HG03097 (cell line): ENCODE results near the gene EPS8L3.
"Not testable (repeated sequence)": the region's sequence is repeated elsewhere in the genome, so short reads cannot be mapped to it uniquely, and the experiment has no call there.

Experiments used
- ATAC-seq: cut with Tn5 transposase; IDR thresholded peaks from one replicate; pipeline ENCODE4 v1.9.1; 2021; ENCODE audit not compliant: unreplicated experiment, low FRiP score

EPS8L3 gene

GRCh38 chr1:109763646-109764415, at the start of gene EPS8L3:
TSS of gene EPS8L3 (minus strand) at chr1:109763923. CDS start at chr1:109761749, 2,174 bp downstream.
- no peak for ATAC-seq

GRCh38 chr1:109812691-109813393, 49.1 kb upstream of the EPS8L3 start:
- no peak for ATAC-seq

GRCh38 chr1:109808703-109809102, 45.0 kb upstream of the EPS8L3 start:
- ATAC-seq = no peak

GRCh38 chr1:109807822-109808680, 44.3 kb upstream of the EPS8L3 start:
- ATAC-seq = no peak

GRCh38 chr1:109807402-109807801, 43.7 kb upstream of the EPS8L3 start:
- no peak for ATAC-seq

- no peak for ATAC-seq
Observed at GRCh38 chr1:109806733-109807400, 43.1 kb upstream of the EPS8L3 start.

GRCh38 chr1:109805486-109806165, 41.9 kb upstream of the EPS8L3 start:
- no peak for ATAC-seq

- no peak for ATAC-seq
Observed at GRCh38 chr1:109804660-109805059, 40.9 kb upstream of the EPS8L3 start.

- no peak for ATAC-seq
Observed at GRCh38 chr1:109803901-109804331, 40.2 kb upstream of the EPS8L3 start.

- ATAC-seq = no peak
Observed at GRCh38 chr1:109802901-109803561, 39.3 kb upstream of the EPS8L3 start.

GRCh38 chr1:109802136-109802900, 38.6 kb upstream of the EPS8L3 start:
- no peak for ATAC-seq

GRCh38 chr1:109801791-109802135, 38.0 kb upstream of the EPS8L3 start:
- no peak for ATAC-seq

GRCh38 chr1:109800291-109800690, 36.6 kb upstream of the EPS8L3 start:
- no peak for ATAC-seq

GRCh38 chr1:109799445-109799844, 35.7 kb upstream of the EPS8L3 start:
- no peak for ATAC-seq

- not testable (repeated sequence) for ATAC-seq
Observed at GRCh38 chr1:109797303-109797595, 33.5 kb upstream of the EPS8L3 start.

GRCh38 chr1:109796484-109797302, 33.0 kb upstream of the EPS8L3 start:
- ATAC-seq = no peak

GRCh38 chr1:109794319-109795132, 30.8 kb upstream of the EPS8L3 start:
- ATAC-seq = no peak
